ENCODE results near the gene USE1.

DNA sequence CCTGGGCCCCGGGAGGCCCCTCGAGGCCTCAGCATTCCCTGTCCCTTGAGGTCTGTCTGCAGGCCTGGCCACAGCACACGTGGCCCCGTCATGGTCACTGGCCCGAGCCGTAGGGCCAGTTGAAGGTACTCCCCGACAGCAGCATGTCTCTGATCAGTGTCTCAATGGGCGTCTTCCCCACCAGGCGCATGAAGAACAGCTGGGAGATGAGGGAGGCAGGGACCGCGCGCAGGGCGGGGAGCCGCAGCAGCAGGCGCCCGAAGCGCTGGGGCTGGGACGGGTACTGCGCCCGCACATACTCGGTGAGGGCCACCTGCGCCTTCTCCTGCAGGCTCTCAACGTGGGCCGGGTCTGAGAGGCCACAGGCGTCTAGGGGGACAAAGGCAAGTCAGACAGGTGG, 17.1 kb downstream of the USE1 start:
- TF ChIP-seq, protein P1, sequence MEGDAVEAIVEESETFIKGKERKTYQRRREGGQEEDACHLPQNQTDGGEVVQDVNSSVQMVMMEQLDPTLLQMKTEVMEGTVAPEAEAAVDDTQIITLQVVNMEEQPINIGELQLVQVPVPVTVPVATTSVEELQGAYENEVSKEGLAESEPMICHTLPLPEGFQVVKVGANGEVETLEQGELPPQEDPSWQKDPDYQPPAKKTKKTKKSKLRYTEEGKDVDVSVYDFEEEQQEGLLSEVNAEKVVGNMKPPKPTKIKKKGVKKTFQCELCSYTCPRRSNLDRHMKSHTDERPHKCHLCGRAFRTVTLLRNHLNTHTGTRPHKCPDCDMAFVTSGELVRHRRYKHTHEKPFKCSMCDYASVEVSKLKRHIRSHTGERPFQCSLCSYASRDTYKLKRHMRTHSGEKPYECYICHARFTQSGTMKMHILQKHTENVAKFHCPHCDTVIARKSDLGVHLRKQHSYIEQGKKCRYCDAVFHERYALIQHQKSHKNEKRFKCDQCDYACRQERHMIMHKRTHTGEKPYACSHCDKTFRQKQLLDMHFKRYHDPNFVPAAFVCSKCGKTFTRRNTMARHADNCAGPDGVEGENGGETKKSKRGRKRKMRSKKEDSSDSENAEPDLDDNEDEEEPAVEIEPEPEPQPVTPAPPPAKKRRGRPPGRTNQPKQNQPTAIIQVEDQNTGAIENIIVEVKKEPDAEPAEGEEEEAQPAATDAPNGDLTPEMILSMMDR (IDR thresholded peaks at IDR 0.05), result no peak
- TF ChIP-seq POLR2A (IDR thresholded peaks at IDR 0.05) (no peak), EP300 (IDR thresholded peaks at IDR 0.05) (no peak), POLR2AphosphoS5 (IDR thresholded peaks at IDR 0.05) (no peak)

All from upper lobe of left lung (tissue), 4 donors.